Iris pigment epithelial cell (primary cell): ENCODE measurements around the gene GAS6.
"Not testable (repeated sequence)": the region's sequence is repeated elsewhere in the genome, so short reads cannot be mapped to it uniquely, and the experiment has no call there.

Experiments
- DNase-seq: peaks from one replicate; pipeline ENCODE4 v3.0.0-alpha.2; 2011; ENCODE audit warnings: low read depth

The GAS6 gene

DNA sequence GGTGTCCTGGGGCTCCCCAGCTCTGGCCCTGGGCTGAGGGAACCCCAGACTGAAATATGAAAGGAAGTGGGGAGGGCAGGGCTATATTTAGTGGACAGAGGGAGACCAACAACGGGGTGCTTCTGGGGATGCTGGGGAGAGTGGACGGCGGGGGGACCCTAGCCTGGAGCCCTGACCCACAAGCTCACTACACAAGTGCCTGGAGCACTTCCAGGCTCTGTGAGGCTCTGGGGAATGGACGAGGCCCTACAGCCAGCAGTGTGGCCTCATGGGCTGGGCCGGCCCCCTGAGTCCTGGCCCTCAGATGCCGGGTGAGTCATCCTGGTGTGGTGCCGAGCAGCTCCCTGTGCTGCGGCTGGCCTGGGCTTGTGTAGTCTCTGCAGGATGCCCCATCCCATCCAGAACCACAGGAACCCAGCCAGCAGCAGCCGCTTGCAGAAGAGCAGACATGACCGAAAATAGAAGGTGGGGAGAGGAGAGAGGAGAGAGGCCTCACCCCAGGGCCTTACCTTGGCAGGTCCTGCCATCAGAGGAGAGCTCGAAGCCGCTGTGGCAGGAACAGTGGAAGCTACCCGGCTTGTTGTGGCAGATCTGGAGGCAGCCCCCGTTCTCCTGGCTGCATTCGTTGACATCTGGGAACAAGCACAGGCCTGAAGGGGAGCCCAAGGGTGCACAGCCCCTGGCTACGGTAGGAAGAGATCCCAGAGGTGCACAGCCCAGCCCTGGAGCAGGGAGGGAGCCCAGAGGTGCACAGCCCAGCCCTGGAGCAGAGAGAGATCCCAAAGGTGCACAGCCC lies 26.1 kb downstream of the GAS6 start:
- peak; percentile 99 for DNase-seq

DNA sequence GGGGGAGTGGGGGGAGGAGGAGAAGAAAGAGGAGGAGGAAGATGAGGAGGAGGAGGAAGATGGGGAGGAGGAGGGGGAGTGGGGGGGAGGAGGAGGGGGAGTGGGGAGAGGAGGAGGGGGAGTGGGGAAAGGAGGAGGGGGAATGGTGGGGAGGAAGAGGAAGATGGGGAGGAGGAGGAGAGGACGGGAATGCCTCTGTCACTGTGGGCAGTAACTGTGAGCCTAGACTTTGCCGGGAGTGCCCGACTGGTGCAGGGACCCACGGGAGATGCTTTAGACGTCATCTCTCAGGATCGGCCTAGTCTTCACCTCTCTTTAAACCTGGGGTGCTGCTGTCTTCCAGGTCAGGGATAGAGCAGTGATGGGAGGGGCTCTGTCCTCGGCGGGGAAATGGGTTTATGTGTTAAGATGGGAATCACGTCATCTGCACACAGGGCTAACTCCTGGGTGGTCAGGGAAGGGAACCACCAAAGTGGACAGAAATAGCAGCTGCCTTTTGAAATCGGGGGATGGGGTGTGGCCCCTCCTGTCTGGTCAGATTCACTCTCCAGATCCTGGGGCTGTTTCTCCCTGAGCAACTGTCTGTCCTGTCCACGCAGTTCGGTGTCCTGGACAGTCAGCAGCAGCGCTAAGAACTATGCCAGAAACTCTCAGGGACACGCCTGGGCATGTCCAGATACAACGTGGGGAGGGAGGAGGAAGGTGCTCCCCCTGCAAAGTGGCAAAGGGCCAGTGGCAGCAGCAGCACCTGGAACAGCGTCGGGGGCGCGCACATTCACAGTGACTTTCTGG lies 26.9 kb downstream of the GAS6 start:
- peak; percentile 94 for DNase-seq

DNA sequence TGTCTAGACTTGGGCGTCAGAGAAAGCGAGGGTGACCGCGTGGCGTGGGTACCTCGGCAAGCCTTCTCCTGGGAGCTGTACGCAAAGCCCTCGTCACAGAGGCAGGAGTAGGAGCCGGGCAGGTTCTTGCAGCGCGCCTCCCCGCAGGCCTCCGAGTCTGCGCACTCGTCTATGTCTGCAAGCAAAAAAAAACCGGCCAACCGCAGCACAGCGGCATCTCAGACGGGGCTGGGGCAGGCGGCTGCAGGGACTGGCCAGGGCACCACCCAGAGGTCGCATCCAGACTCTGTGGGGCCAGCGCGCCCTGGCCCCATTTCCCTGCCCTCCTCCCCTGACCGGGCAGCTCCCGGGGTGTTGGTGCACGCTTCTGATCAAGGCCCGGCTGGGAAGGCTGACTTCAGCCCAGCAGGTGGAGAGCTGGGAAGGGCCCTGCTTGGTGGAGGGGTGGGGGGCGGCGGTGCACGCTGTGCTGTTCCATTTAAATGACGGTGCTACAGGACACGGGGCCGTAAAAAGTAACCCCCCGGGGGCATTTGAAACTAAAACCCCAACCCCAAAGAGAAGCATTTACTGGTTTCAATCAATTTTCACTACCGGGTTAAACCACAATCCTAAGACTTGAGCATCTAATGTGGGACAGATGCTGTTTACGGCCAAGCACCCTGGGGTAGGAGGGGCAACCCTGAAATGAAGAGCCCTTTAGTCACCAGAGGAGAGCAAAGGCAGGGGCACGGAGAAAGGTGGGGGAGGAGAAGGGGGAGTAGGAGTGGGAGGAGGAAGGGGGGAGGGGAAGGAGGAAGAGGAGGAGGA lies 28.2 kb downstream of the GAS6 start:
- peak; percentile 70 for DNase-seq

DNA sequence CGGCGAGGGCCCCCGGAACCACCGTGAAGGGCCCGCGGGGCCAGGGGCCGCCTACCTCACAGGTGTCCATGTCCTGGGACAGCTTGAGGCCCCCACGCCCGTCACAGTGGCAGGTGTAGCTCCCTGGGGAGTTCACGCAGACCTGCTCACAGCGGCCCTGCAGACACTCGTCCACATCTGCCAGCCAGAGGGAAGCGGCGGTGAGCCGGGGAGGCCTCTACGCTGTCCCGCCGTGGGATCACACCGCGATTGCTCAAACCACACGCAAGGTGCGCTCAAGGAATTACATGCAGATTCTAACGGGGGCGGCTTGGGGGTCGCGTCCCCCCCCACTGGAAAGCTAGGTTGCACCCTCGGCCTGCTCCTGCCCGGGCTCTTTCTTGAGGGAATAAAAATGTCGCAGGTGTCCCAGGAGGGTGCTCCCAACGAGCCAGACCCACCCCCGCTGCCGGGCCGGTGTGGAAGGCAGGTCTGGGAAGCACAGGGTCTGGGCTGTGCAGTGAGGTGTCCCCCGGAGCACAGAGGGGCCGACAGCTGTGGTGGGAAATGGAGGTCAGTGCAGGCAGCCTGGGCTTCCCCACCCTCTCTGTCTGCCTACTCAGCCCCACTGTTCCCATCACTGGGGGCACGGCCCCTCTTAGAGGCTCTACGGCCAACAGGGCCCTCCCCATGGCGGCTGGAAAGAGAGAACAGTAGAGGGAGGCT lies 29.2 kb downstream of the GAS6 start:
- DNase-seq: no peak

DNA sequence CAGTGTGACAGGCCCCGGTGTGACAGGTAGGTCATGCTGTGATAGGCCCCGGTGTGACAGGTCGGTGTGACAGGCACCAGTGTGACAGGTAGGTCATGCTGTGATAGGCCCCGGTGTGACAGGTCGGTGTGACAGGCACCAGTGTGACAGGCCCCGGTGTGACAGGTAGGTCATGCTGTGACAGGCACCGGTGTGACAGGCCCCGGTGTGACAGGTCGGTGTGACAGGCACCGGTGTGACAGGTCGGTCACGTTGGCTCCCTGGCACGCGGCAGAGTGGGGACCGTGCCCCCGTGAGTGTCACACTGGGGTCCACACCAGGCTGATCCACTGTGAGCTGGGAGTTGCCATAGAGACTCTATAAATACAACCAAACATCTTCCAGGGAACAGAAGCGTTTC lies 29.9 kb downstream of the GAS6 start:
- DNase-seq: not testable (repeated sequence)

DNA sequence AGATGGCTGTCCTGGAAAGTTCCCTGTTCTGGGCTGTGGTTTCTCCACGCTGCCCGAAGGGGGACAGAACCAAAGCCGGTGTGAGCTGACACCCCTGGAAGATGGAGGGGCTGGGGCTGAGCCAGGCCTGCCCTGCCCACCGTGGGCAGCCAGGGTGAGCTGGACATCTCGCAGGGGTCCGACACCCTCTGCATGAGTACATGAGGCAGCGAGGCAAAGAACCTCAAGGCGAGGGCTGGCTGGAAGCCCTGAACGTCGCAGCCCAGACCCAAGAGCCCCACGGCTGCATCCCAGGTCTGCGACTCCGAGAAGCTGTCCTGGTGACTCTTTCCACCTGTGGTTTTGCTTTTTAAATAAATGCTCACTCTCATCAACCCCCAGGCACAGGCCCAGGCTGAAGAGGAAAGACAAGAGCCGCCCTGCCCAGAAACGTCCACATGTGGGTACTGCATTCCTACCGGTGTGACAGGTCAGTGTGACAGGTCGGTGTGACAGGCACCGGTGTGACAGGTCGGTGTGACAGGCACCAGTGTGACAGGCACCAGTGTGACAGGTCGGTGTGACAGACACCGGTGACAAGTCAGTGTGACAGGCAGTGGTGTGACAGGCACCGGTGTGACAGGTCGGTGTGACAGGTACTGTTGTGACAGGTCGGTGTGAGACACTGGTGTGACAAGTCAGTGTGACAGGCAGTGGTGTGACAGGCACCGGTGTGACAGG lies 30.6 kb downstream of the GAS6 start:
- no peak for DNase-seq

DNA sequence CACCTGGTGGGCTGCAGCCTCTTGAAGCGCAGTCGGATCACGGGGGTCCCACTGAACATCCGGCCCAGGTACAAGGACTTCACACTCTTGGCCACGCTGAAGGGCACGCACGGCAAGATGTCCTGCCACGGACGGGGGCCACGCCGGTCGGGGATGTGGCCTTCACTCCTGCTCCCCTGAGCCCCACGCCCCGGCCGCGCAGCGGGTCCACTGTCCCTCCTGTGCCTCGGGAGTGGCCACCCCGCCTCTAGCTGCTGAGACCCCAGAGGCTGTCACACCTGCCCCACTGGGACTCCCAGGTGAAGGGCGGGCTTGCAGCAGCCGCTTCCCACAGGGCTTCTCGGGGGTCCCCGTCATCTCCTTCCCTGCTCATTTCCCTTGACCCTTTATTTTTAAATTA lies 31.2 kb downstream of the GAS6 start:
- no peak for DNase-seq

DNA sequence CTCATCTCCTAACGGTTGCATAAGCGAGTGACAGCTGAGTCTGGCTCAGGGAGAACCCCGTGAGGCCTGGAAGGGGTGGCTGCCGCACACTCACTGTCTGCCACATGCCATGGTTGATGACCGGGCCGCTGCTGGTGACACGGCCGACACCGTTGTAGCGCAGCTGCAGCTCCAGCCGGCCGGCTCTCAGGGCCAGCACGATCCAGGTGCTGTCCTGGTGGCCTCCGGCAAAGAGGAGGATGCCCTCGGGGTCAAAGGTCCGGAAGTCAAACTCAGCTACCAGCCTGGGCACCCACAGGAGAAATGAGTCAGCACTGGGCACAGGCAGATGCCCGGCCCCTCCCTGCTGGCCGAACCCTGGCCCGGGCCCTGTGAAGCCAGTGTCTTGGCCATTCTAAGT lies 31.7 kb downstream of the GAS6 start:
- no peak for DNase-seq

DNA sequence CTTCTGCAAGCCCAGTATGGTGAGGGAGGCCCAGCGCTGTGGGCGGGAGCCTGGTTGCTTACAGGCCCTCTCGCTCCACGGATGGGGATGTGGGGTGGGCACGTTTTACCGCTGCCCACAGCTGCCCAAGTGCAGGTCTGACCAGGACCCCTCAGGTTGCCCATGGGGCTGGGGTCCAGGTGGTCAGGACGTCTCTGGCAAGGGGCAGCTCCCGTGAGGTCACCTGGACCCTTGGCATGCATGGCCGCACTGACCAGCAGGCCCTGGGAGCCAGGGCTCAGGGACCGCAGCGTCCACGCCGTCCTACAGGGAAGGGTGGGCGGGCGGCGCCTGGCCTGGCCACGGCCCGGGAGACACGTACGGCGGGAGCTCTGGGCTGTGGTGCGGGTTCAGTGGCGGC lies 32.8 kb downstream of the GAS6 start:
- no peak for DNase-seq

DNA sequence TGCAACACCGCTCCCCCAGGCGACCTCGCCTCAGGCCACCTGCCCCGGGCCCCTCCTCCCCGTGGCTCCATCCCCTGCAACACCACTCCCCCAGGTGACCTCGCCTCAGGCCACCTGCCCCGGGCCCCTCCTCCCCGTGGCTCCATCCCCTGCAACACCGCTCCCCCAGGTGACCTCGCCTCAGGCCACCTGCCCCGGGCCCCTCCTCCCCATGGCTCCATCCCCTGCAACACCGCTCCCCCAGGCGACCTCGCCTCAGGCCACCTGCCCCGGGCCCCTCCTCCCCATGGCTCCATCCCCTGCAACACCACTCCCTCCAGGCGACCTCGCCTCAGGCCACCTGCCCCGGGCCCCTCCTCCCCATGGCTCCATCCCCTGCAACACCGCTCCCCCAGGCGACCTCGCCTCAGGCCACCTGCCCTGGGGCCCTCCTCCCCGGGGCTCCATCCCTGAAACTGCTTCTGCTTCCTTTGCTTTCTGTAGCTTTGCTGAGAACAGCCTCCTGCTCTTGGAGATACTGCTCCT lies 33.4 kb downstream of the GAS6 start:
- not testable (repeated sequence) for DNase-seq

DNA sequence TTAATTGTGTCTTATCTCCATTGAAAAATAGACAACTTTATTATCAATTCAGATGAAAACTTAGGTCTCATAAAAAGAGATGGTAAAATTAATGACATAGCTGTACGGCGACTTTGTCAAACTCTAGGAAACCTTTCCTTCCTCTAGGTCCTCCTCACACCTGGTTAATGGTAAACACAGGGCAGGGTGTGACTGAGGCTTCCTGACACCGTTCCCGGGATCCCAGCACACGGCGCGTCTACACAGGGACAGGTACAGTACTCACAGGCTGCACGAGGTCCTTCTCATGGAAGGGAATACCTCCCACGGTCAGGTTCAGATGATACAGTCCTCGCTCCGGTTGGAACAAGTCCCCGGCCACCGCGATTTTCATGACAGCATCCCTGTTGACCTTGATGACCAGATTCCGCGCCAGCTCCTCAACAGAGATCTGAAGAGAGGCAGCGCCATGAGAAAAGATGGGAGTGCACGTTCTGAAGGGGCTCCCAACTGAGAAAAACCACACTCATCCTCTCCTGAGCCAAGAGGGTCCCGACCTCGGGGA lies 35.5 kb downstream of the GAS6 start:
- no peak for DNase-seq

DNA sequence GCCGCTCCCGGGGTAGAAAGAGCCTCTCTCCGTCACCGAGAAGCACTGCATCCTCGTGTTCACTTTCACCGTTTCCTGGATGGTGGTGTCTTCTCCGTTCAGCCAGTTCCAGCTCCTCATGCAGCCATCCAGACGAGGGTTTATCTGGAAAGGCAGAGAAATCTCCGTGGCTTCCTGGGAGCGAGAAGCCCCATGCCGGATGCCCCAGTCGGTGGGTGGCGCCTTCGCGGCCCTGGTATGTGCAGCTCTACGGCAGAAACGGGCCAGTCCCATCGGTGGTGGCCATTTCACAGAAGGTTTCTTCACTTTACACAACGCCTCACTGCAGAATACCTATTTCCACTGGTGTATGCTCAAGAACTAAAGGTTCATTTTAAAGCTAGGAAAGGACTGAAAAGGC lies 36.9 kb downstream of the GAS6 start:
- no peak for DNase-seq

DNA sequence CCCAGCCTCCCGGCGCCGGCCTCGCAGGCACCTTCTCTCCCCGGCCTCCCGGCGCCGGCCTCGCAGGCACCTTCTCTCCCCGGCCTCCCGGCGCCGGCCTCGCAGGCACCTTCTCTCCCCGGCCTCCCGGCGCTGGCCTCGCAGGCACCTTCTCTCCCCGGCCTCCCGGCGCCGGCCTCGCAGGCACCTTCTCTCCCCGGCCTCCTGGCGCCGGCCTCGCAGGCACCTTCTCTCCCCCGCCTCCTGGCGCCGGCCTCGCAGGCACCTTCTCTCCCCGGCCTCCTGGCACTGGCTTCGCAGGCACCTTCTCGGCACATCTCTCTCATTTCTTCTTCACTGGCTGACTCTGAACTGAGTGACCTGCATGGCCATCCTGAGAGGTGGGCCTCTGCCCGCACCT lies 37.4 kb downstream of the GAS6 start:
- DNase-seq: not testable (repeated sequence)

DNA sequence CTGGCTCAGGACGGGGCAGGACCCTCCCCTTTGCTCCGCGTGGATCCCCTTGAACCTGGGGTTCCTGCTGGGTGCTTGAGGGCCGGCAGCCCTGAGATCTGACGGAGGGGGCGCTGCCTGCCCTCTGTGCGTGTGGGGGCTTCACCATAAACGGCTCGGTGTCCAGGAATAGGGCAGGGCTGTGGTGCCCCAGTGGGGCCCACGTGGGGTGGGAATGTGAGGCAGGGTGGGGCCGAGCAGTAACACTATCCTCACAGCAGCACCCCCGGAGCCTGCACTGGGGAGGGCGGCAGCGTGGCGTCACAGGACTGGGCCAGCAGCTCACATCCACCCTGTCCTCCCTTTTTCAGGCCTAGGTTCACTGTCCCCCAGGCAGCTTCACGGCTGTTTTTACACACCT lies 38.0 kb downstream of the GAS6 start:
- no peak for DNase-seq

DNA sequence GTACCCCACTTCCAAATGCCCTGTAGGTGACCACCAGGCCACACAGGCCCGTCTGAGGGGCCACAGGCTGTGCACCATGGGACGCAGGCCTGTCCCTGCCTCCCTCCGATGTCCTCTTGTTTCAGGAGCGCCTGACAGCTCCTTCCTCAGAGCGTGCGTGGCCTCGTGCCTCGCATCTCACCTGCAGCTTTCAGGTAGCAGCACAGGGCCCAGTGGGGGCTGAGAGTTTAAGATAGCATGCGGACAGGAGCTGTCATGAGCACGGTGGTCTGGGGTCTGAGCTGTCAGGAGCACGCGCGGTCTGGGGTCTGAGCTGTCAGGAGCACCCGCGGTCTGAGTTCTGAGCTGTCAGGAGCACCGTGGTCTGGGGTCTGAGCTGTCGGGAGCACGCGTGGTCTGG lies 40.1 kb downstream of the GAS6 start:
- DNase-seq: no peak

DNA sequence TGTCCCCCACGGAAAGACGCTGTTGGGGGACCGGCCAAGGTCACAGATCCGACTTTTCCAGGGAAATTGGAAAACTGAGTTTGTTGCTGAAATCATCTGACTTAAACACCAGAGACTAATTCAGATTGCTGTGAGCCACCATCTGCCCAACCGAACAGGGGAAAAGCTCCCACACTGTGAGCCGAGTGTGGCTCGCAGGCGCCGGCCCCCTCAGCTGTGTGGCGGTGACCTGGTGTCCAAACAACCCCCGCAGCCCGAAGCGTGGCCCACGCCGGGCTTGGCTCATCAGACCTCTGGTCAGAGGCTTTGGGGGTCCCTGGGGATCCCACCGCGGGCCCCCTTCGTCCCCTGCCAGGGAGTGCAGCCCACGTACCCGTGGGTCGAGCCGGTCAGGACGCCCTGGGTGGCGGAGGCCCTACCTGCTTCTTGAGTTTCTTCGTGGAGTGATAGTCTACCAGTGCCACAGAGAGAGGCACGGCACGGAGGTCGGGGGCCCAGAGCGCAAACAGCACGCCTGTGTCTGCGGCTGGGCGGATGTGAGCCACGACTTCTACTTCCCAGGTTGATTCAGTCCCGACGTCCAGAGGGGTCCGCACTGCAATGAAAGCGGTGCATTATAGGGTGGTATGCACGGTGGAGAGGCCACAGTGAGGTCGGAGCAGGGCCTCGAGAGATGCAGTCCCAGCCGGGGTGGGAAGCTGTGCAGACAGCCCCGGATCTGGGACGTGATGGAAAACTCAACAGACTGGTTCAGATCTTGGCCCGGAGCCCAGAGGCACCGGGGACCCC lies 40.7 kb downstream of the GAS6 start:
- DNase-seq: no peak

DNA sequence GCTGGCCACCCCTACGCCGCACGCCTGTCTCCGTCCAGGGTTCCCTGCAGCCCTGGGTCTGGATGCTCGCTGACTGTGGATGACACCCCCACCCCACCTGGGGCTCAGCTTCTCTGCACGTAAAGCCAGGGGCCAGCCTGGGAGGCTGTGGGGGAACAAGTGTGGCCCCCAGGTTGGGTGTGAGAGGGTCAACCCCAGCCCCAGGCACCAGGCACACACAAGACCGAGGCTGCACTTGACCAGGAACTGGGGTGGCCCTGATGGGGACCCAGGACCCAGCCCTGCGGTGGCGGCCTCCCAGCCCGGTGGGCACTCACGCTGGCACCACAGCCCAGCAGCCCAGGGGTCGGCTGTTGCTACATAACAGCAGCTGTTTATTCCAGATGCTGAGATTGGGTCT lies 41.6 kb downstream of the GAS6 start:
- no peak for DNase-seq

DNA sequence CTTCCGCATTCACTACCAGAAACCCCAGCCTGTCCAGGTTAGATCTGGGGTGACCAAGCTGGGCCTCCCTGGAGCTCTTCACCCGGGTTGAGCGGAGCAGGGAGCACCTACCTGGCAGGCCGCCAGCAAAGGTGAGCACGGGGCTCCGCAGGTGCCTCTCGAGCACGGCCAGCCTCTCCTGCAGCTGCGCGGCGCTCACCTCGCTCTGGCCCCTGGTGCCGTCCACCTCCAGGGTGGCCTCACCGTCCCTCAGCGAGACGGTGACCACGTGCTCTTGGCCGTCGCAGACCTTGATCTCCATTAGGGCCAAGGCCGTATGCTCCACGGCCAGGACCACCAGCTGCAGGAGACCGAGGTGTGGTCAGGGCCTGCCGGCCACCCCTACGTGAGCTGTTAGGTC lies 42.0 kb downstream of the GAS6 start:
- DNase-seq: no peak

DNA sequence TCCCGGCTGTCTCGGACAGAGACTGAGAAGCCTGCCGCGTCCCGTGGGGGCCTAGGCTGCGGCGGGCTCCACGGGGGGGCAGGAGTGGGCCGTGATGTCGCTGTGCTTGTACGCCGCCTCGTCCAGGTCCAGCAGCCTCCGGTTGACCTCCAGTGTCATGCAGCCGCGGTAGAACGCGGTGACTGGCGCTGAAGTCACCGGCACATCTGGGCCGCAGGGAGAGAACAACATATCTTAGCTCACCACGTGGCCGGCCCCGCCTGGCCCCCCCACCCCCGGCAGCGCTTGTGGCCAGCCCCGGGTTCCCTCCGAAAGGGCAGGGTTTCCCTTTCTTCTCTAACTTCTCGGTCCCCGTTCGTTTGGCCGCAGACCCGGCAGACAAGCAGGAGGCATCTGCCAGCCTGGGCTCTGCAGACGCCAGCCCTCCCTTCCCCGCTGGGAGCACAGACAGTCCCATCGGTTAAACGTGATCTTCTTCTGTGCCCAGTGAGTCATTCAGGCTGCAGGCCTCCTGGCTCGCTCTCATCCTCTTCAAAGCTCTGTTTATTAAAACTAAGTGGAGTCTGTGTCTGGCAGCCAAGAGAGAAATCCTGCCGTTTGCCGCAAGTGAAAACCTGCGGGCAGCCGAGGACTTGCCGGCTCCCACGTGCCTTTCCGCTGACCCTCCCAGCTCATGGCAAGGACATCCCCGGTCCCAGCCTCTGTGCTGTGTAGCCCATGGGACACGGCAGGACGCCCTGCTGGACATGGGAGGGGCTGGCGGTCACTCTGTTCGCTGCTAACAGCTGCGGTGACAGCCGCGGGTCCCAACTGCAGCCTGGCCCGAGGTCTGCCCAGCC lies 42.8 kb downstream of the GAS6 start:
- peak; percentile 97 for DNase-seq
